Prostate gland (tissue), 2 donors: ENCODE measurements around the gene PRPF6. TPM values are rescaled to one million over a fixed set of nuclear protein-coding genes. Genes with fewer than 3 reads are reported as not detected.

Experiments
- DNase-seq: peaks from one replicate; pipeline ENCODE4 v3.0.0-alpha.2; 2019; ENCODE audit warnings: low spot score
- H3K27ac ChIP-seq, 2 donors: fragments of 200-600 bp; sonication (generic); 2 replicates each; pipeline ENCODE4 v1.5.1; 2017 to 2019
- H3K27me3 ChIP-seq: fragments of 200-600 bp; sonication (generic); replicated peaks from 2 replicates; pipeline ENCODE4 v1.5.1; 2019; ENCODE audit not compliant: insufficient read depth
- H3K36me3 ChIP-seq, 2 donors: fragments of 200-600 bp; sonication (generic); 1 replicate in 1 of 2; 2 replicates in 1 of 2; pipeline versions ENCODE4 v1.5.1 to v1.8.1; 2017 to 2019
- H3K4me1 ChIP-seq: fragments of 200-600 bp; sonication (generic); replicated peaks from 2 replicates; pipeline ENCODE4 v1.5.1; 2019
- H3K4me3 ChIP-seq, 2 donors: fragments of 200-600 bp; sonication (generic); 2 replicates each; pipeline ENCODE4 v1.5.1; 2017 to 2019
- H3K9me3 ChIP-seq: fragments of 200-600 bp; sonication (generic); 2 replicates; pipeline ENCODE4 v1.5.1; 2017
- CTCF ChIP-seq, 4 experiments: fragments of 200-600 bp in 2 of 4; fragments of 450-650 bp in 2 of 4; sonication (generic) in 2 of 4; IDR thresholded peaks; 1 replicate in 3 of 4; 2 replicates in 1 of 4; pipeline ENCODE4 v1.5.1; 2016 to 2019; ENCODE audit warnings: antibody characterized with exemption in 4 of 4, mild to moderate bottlenecking in 2 of 4, moderate library complexity in 2 of 4
- POLR2A ChIP-seq: fragments of 450-650 bp; IDR thresholded peaks from one replicate; pipeline ENCODE4 v1.6.1; 2016; ENCODE audit warnings: antibody characterized with exemption, mild to moderate bottlenecking
- POLR2AphosphoS5 ChIP-seq: sonication (generic); formaldehyde crosslinking; IDR thresholded peaks from one replicate; pipeline ENCODE4 v1.6.1; 2017; ENCODE audit warnings: antibody characterized with exemption
- WGBS: methylation state at CpG from one replicate; pipeline ENCODE4 v1.1.5; 2018; 5-methylcytosine and 5-hydroxymethylcytosine counted together
- intact Hi-C: fragments of 100-400 bp; cut with DNase I; formaldehyde crosslinking; loops from one replicate; pipeline ENCODE4 v1.14.2; 2022
- total RNA-seq, 2 donors: library from RNA; depleted of rRNA; stranded (reverse); fragments of >200 nt; gene quantifications; one replicate each; pipeline ENCODE4 v1.1.0, GENCODE V29; 2016

The PRPF6 gene
- total RNA-seq, 2 donors from 2014 or later = 60.9 to 99.6 TPM

- no peak for TF ChIP-seq POLR2A
- TF ChIP-seq CTCF (IDR thresholded peaks at IDR 0.05) = no peak
- no peak for TF ChIP-seq POLR2AphosphoS5
- H3K4me3 ChIP-seq = no peak overlapping the region
- no peaks in the 10 kb centered on the region for H3K9me3 ChIP-seq
- H3K27ac ChIP-seq = no peak overlapping the region
- DNase-seq = no peak
- 90% methylated on average over 30 of the region's 37 CpGs for WGBS
- H3K36me3 ChIP-seq = no peaks in the 10 kb centered on the region
- no peaks in the 10 kb centered on the region for H3K27me3 ChIP-seq
- peaks cover 3% of the 10 kb centered on the region for H3K4me1 ChIP-seq
- intact Hi-C loops = no loop called here
These were observed 92.7 kb downstream of the PRPF6 start for GRCh38 chr20:64073476-64074183.

GRCh38 chr20:64074184-64074789 is 93.4 kb downstream of the PRPF6 start:
- peaks cover 8% of the 10 kb centered on the region for H3K4me1 ChIP-seq
- H3K36me3 ChIP-seq = no peaks in the 10 kb centered on the region
- TF ChIP-seq POLR2A = no peak
- TF ChIP-seq CTCF (IDR thresholded peaks at IDR 0.05) = no peak
- no peak for TF ChIP-seq POLR2AphosphoS5
- no peak overlapping the region for H3K4me3 ChIP-seq
- H3K27ac ChIP-seq = no peak overlapping the region
- WGBS = 77% methylated on average over 25 of the region's 28 CpGs
- DNase-seq = no peak
- intact Hi-C loops = no loop called here
- no peaks in the 10 kb centered on the region for H3K27me3 ChIP-seq
- no peaks in the 10 kb centered on the region for H3K9me3 ChIP-seq

GRCh38 chr20:64074963-64075362 is 94.0 kb downstream of the PRPF6 start:
- WGBS = 98% methylated on average over 8 of the region's 8 CpGs
- no peak for DNase-seq
- intact Hi-C loops = no loop called here
- Histone ChIP-seq H3K27ac (no peak overlapping the region), H3K4me3 (no peak overlapping the region), H3K4me1 (peaks cover 9% of the 10 kb centered on the region), H3K36me3 (no peaks in the 10 kb centered on the region), H3K9me3 (no peaks in the 10 kb centered on the region), H3K27me3 (no peaks in the 10 kb centered on the region)
- TF ChIP-seq POLR2A (no peak), CTCF (IDR thresholded peaks at IDR 0.05) (no peak), POLR2AphosphoS5 (no peak)

GRCh38 chr20:64075556-64075955 is 94.6 kb downstream of the PRPF6 start:
- no peak overlapping the region for H3K27ac ChIP-seq
- intact Hi-C loops = no loop called here
- H3K9me3 ChIP-seq = no peaks in the 10 kb centered on the region
- TF ChIP-seq POLR2A (no peak), POLR2AphosphoS5 (no peak), CTCF (IDR thresholded peaks at IDR 0.05) (no peak)
- H3K4me3 ChIP-seq = no peak overlapping the region
- peaks cover 9% of the 10 kb centered on the region for H3K4me1 ChIP-seq
- H3K36me3 ChIP-seq = no peaks in the 10 kb centered on the region
- DNase-seq = no peak
- no peaks in the 10 kb centered on the region for H3K27me3 ChIP-seq
- WGBS = 94% methylated on average over 12 of the region's 12 CpGs
